NCI-H82 treated with DMSO at 0.1 percent for 48 hours (cell line): Measurements from ENCODE around the gene MEX3A.
"Not testable (repeated sequence)": the region's sequence is repeated elsewhere in the genome, so short reads cannot be mapped to it uniquely, and the experiment has no call there.

ENCODE experiments used
- DNase-seq: peaks from one replicate; lab custom pipeline; 2025; ENCODE audit not compliant: unreplicated experiment; lab: John Stamatoyannopoulos, UW

MEX3A gene, protein sequence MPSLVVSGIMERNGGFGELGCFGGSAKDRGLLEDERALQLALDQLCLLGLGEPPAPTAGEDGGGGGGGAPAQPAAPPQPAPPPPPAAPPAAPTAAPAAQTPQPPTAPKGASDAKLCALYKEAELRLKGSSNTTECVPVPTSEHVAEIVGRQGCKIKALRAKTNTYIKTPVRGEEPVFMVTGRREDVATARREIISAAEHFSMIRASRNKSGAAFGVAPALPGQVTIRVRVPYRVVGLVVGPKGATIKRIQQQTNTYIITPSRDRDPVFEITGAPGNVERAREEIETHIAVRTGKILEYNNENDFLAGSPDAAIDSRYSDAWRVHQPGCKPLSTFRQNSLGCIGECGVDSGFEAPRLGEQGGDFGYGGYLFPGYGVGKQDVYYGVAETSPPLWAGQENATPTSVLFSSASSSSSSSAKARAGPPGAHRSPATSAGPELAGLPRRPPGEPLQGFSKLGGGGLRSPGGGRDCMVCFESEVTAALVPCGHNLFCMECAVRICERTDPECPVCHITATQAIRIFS

DNA sequence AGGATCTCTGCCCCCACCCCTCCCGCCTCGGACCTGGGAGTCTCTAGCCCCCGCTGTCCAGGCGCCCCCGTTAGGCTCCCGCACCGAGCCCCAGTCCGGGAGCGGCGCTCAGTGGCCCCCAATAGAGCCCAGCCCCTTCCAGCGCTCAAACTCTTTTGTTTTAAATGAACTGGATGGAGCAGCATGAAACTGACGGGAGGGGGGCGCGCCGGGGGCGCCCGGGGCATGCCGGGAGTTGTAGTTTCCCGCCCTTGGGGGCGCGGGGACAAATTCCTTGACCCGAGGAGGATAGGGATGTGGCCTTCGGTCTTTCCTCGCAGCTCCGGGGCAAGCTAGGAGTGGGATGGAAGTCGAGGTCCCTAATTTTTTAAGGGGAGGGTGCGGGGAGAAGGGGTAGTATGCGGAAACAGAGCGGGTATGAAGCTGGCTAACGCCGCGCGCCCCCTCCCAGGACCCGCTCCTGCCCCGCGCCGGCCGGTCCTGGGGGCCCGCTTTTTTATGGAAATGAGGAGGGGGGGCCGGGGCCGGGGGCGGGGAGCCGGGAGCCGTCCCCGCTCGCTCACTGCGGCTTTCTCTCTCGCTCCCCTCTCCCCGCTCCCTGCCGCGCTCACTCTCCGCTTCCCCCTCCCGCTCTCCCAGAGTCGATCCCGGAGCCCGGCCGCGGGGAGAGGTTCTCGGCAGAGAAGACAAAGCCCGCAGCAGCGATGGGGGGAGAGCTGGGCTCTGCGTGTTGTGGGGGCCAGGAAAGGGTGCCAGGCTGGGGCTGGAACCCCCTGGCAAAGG, at the start of gene MEX3A:
MEX3A (minus strand) TSS at position 157 of the 783 bp plus-strand sequence. CDS start 467 bp downstream, outside the sequence.
- DNase-seq: peak; percentile 78

- no peak for DNase-seq
Observed at GRCh38 chr1:156130578-156130942, 48.3 kb upstream of the MEX3A start.

- DNase-seq: peak; percentile 53
Observed at GRCh38 chr1:156129687-156130577, 47.7 kb upstream of the MEX3A start.

- no peak for DNase-seq
Observed at GRCh38 chr1:156128654-156129597, 46.7 kb upstream of the MEX3A start.

GRCh38 chr1:156128308-156128653, 46.0 kb upstream of the MEX3A start:
- no peak for DNase-seq

- no peak for DNase-seq
Observed at GRCh38 chr1:156126630-156127534, 44.6 kb upstream of the MEX3A start.

DNA sequence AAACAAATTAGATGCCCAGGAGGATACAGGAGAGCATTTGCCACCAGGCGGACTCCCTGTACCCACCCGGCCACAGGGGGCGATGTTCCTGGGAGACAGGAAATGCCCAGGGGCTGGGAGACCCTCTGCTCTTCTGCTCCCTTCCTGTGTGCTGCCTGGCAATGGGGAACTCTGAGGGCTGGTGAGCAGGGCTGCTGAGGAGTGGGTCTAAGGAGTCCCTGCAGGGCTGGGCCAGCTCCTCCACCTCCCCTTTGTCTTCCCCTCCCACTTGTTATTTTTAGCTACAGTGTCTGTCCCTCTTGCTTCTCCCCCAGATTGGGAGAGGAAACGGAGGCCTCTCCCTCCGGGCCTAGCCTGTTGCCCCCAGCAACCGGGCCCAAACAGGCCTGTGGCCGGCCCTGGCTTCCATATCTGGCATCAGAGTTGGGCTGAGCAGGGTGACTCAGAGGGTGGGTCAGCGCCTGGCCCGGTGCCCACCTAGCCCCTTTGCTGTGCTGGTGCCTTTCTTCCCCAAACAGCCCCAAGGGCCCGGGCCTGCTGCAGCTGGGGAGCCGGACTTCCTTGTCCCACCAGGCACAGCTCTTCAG, 43.9 kb upstream of the MEX3A start:
- no peak for DNase-seq

- DNase-seq: not testable (repeated sequence)
Observed at GRCh38 chr1:156125544-156125943, 43.3 kb upstream of the MEX3A start.

DNA sequence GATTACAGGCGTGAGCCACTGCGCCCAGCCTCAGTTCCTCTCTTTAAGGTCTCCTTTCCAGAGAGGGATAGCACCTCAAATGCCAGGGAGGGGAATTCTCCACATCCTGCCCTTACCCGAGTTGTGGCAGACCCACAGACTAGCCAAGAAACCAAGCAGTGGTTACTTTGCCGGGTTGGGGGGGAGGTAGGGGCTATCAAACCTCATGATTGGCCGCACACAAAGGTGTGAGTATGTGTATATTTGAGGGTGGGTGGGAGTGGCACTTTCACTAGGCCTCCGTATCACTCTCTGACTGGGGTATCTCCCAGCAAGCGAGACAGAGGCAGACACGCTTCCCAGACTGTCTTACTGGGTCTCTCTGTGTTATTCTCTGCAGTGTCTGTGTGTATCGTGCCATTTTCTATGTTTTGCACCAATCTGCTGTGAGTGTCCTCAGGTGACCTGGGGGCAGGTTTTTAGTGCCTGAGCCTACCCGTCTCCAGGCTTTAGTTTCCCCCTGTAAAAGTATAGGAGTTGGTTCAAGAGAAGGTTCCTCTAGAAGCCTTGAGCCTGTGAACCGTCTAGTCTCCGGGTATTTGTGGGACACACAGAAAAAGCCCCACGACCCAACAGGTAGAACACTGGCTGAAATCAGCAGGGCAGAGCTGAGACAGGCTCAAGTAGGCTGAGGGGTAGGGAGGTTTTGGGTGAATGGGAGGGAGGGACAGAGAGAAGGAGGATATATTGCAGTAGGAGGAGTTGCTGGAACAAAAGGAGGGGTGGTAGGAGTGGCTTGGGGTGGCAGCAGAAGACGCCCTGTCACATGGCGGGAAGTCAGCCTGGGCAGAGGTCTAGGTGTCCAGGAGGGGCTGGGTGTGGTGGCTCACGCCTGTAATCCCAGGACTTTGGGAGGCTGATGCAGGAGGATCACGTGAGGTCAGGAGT, 42.6 kb upstream of the MEX3A start:
- no peak for DNase-seq

- peak; percentile 99 for DNase-seq
Observed at GRCh38 chr1:156123356-156124196, 41.3 kb upstream of the MEX3A start.

DNA sequence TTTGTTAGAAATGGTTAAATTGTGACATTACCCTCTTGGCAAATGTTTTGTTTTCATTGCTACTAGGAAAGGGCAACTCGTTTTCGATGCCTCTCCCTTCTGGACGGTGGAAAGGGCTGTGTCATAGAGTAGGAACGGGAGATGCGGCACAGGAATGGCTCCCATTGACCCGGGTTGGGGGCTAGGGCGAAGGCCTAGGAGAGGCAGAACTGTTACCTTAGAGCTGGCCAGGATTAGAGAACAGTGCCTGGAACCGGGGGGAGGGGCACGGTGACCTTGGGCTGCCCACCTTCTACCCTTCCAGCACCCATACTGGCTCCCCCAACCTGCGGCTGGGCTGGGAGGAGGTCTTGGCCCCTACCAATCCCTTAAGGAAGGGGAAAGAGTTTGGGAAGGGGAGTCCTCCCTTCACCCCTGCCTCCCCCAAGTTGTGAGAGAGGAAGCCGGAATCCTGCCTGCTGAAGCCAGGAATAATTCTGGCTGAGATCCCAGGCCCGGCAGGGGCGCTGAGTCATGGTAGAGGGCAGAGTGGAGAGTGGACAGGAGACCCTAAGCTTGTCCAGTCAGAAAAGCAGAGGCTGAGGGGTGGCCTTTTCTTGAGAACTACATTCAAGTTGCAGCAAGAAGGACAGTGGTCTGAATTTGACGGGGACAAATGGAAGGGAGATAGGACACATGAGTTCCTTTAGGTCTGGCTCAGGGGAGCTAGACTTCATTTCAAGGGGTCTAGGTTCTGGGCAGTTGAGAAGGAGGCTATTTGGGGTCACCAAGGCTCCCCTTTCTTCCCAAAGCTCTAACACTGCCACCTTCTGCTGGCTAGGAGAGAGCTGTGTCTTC, 40.5 kb upstream of the MEX3A start:
- peak; percentile 28 for DNase-seq

DNA sequence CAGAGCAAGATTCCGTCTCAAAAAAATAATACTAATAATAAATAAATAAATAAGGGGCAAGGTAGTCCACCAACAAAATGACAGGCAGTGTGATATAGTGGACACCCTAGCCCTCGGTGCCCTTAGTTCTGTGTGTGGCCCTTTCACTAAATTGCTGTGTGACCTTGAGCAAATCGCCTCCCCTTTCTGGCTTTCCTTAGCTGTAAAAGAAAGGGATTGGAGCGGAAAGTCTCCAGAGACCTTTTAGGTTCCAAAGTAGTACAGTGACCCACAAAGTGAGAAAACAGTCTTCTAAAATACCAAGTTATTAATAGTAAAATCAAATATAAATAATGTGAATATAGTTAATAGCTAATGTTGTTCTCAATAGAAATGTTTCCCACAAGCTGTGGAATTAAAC, 39.8 kb upstream of the MEX3A start:
- no peak for DNase-seq

DNA sequence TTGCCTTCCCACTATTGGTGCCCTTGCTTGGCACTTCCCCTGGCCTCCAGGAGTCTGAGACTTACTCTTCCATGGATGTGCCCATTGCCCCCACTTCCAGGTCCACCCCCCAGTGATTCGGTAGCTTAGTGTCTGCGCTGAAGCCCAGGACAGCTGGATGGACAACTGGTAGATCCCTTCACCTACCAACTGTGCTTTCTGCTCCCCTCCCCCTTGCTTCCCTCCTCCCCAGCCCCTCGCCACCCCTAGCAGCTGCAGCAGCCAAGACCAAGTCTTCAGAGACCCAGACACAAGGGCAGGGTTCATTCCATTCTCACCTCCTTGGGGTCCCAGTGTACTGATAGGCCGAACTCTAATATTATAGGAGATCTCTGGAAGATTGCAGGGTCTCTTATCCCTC, 39.2 kb upstream of the MEX3A start:
- no peak for DNase-seq

DNA sequence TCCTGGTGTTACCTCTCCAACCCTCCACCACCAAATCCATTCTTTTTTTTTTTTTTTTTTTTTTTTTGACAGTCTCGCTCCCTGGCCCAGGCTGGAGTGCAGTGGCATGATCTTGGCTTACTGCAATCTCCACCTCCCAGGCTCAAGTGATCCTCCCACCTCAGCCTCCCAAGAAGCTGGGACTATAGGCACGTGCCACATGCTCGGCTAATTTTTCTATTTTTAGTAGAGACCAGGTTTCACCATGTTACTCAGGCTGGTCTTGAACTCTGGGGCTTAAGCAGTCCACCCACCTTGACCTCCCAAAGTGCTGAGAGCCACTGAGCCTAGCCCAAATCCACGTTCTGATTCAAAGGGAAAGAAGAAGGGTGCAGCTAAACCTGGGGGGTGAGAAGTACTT, 38.7 kb upstream of the MEX3A start:
- DNase-seq: not testable (repeated sequence)

DNA sequence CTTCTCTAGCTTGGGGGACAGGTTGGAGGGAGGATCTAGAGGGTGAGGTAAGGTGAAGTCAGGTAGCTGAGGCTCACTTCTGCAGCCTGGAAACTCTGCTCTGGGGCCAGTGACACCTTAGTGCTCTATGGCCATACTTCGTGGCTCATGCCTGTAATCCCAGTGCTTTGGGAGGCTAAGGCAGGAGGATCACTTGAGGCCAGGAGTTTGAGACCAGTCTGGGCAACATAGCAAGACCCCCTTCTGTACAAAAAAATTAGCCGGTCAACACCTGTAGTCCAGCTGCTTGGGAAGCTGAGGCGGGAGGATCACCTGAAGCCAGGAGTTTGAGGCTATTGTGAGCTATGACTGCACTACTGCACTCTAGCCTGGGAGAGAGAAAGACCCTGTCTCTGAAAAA, 38.1 kb upstream of the MEX3A start:
- DNase-seq: no peak
